GM20431 (cell line): ENCODE results near the gene PSIP1.
"Not testable (repeated sequence)": the region's sequence is repeated elsewhere in the genome, so short reads cannot be mapped to it uniquely, and the experiment has no call there.

Experiments
- in situ Hi-C: fragments of 300-500 bp; cut with MseI, MboI; formaldehyde crosslinking; loops from one replicate; pipeline ENCODE4 v1.15.0; 2020; ENCODE audit warnings: low sequenced_read_pairs; ENCODE audit not compliant: unreplicated experiment

Gene PSIP1

GRCh38 chr9:15510789-15511575 lies at the start of gene PSIP1:
PSIP1 (minus strand) TSS chr9:15510970; CDS start chr9:15510188, 782 bp downstream.
- in situ Hi-C loops: no loop called here

- in situ Hi-C loops: no loop called here
Observed at GRCh38 chr9:15553528-15553898, 42.7 kb upstream of the PSIP1 start.

- in situ Hi-C loops: no loop called here
Observed at GRCh38 chr9:15552636-15553527, 42.1 kb upstream of the PSIP1 start, which contains the start of gene CCDC171. CCDC171 (plus strand) TSS chr9:15553043; CDS start chr9:15564089, 11,046 bp downstream.

GRCh38 chr9:15549611-15550010 lies 38.8 kb upstream of the PSIP1 start:
- in situ Hi-C loops: no loop called here

GRCh38 chr9:15543047-15543813 lies 32.5 kb upstream of the PSIP1 start:
- in situ Hi-C loops: no loop called here

- in situ Hi-C loops: no loop called here
Observed at GRCh38 chr9:15542624-15543023, 31.9 kb upstream of the PSIP1 start.

- in situ Hi-C loops: no loop called here
Observed at GRCh38 chr9:15541872-15542271, 31.1 kb upstream of the PSIP1 start.

GRCh38 chr9:15531380-15531779 lies 20.6 kb upstream of the PSIP1 start:
- in situ Hi-C loops: no loop called here

- in situ Hi-C loops: no loop called here
Observed at GRCh38 chr9:15529566-15530324, 19.0 kb upstream of the PSIP1 start.

- in situ Hi-C loops: not testable (repeated sequence)
Observed at GRCh38 chr9:15527035-15527434, 16.3 kb upstream of the PSIP1 start.

GRCh38 chr9:15525958-15526357 lies 15.2 kb upstream of the PSIP1 start:
- in situ Hi-C loops: no loop called here

GRCh38 chr9:15524845-15525455 lies 14.2 kb upstream of the PSIP1 start:
- in situ Hi-C loops: no loop called here

- in situ Hi-C loops: no loop called here
Observed at GRCh38 chr9:15522130-15522755, 11.5 kb upstream of the PSIP1 start.

- in situ Hi-C loops: no loop called here
Observed at GRCh38 chr9:15521254-15521653, 10.5 kb upstream of the PSIP1 start.

- in situ Hi-C loops: no loop called here
Observed at GRCh38 chr9:15519831-15520230, 9.1 kb upstream of the PSIP1 start.

- in situ Hi-C loops: no loop called here
Observed at GRCh38 chr9:15513335-15513734, 2.6 kb upstream of the PSIP1 start.

- in situ Hi-C loops: no loop called here
Observed at GRCh38 chr9:15512889-15513288, 2.1 kb upstream of the PSIP1 start.

GRCh38 chr9:15512204-15512603 lies 1.4 kb upstream of the PSIP1 start:
- in situ Hi-C loops: no loop called here
